SW 1271 (cell line): ENCODE results near the gene PISD.

Source experiments
- DNase-seq, 2 experiments: peaks; one replicate each; lab custom pipeline; 2025; lab: John Stamatoyannopoulos, UW

Gene PISD

DNA sequence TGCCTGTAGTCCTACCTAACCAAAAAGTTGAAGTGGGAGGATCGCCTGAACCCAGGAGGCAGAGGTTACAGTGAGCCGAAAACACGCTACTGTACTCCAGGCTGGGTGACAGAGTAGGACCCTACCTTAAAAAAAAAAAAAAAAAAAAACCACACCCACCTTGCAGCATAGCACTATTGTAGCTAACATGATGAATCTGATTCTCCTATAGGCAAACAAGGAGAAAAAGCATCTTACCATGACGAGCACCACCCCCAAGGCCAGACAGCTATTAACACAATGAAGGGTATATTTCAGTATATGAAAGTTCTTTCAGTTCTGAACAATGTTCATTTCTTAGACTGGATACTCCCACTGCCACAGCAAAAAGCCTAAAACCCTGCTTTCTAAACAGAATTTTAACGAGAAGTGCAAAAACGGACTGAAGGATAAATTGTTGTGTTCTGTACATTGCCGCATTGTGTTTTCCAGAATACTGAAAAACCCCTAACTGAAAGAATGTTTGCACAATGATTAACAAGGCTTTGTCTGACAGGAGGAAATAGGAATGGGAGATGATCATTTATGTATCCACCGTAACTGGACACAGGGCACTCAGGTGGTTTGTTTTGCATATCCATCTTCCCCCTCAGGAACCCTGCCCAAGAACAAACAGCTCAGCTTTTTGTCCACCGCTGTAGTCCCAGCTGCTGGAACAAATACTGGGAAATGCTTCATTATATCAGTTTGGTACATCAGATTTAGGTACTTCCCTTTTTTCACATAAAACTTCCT is 8.9 kb downstream of the PISD start:
- DNase-seq, result no peak

GRCh38 chr22:31652088-31652487 is 9.9 kb downstream of the PISD start:
- no peak for DNase-seq

- no peak for DNase-seq
Measured at GRCh38 chr22:31651664-31652063, 10.4 kb downstream of the PISD start.

DNA sequence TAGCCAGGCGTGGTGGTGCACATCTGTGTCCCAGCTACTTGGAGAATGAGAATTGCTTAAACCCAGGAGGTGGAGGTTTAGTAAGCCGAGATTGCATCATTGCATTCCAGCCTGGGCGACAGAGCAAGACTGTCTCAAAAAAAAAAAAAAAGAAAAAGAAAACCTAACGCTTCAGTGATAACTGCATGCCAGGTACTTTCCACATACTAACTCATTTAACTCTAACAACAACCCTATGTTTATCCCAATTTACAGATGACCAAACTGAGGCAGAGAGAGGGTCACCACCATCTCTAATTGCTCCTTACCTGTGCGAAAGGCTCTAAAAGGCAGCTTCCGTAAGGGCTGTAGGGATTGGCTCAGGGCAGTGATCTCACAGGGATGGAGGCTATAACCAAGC is 11.6 kb downstream of the PISD start:
- peak in 1 of 2 experiments; percentile 46 for DNase-seq

GRCh38 chr22:31647523-31648320 is 14.3 kb downstream of the PISD start:
- no peak for DNase-seq

- DNase-seq, result no peak
Measured at GRCh38 chr22:31647066-31647465, 14.9 kb downstream of the PISD start.

DNA sequence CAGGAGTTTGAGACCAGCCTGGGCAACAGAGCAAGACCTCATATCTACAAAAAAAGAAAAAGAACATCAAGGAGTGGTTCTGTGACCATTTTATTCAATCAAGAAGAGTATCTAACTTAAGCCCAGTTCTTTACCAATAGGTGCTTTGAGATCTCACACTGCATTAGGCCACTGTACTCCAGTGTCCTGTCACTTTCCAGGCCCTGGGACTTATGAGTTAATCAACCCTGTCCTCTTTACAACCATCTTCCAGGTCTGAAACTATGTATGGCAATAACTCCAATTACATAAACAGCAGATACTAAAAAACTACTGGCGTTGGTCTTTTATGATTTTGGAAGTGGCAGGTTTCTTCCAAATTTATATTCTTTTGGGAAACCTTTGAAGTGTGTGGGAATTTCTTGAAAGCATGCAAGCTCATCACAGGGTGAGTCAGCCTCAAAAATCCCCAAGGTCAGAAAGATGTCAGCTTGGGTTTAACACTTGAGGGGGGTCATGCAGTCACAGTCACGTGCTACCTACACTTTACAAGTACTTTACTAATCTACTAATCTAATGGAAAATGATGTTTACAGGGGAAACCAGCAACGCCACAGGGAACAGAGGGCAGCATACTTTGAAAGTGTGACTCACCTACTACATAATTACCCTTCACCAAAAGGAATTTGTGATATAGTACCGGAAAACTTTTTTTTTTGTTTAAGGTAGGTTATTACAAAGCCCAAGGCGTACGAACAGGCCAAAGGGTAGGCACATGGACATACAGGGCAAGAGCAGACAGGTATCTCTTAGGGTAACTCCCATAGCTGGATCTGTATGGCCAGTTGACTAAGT is 15.6 kb downstream of the PISD start:
- DNase-seq, result peak; percentile 53 to 96

DNA sequence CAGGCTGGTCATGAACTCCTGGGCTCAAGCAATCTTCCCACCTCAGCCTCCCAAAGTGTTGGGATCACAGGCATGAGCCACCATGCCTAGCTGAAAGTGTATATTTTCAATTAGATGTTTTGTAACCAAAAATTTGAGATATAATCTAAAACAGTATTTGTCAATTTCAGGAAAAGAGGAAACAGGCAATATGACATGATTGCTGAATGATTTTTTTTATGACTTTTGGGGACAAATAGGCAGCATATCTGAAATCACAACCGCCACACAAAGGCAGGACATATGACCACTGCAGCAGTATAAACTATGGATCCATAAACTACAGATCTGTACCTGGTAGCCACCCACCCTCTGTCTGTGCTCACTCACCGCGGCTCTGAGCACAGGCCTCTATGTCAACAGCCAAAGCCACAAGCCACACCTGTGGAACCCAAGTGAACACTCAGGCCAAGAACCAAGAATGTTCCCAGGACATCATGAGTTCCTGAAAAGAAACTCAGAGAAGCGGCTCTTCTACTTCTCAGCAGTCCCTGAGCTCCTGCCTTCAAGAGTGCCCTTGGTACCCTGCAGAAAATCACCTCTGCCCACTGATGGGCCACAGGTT is 22.5 kb downstream of the PISD start:
- DNase-seq, result no peak

DNA sequence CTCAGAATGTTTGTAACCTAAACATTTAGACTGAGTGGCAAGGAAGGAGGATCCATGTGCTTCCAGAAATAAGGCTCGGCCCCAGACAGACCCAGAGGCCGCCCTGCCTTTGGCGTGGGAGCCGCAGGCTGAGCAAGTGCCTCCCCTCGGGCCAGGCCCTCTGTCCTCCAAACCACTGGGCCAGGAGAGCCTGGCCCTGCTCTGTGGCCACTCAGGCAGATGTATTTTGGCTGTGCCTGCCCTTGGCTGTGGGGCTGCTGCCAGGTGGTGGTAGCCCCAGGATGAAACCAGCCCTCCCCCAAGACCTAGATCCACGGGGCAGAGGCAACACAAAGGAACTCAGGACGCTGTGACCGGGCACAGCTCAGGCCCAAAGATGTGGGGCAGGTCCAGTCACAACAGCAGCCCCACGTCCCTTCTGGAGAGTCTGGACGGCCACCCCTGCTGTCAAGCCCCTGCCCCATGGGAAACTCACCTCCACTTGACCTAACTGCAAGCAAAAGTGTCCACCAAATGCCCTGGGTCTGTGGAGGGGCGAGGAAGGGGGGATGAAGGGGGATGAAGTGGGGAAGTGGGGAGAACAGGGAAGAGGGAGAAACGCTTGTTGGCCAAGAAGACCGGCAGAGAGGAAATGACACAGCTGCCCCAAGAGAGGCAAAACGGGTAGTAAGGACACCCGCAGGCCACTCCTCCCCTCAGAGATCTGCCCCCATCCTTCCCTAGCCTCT is 24.0 kb downstream of the PISD start:
- no peak for DNase-seq

DNA sequence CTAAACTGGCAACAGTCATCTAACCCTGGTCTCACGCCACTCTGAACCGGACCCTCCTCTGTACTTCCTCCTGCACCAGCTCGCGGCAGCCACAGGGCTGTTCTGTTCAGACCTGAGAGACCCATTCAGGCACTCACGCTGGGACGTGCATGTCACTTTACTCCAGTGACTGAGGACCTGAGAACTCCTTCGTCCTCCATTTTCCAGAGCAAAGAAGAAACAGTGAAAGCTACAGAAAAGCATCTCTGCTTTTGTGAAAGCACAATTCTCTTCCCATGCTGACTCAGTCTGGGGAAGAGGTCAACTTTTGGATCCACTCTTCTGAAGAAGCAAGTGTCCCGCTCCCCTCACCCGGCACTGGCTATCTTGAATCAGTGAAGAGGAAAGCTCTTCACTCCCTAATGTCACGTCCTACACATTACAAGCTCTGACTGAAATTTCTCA is 24.5 kb downstream of the PISD start:
- no peak for DNase-seq

DNA sequence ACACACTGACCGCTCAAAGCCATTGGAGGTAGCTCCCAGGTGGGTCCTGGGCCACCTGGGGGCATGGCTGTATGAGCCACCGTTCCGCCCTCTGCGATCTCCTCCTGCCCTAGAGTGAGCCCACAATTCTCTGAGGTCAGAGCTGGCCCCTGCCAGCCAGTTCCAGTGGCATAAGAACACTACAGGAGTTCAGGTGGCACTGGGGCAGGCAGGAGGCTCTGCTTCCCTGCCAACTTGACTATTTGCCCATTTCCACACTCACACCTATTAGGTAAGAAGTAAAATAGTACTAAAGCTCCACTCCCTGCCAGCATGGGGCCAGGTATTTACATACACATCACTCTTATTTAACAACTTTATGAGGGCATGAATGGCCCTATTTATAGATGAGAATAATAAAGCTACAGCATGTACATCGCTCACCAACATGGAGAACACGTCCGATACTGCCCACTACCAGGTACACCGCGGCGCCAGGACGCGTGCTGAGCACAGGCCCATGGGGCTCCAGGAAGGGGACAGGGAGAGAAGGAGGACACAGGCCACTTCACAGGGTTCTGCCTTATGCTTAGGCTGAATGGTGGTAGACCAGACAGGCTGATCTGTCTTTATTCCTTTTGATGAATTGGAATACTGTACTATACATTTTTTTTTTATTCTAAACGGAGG is 26.2 kb downstream of the PISD start:
- DNase-seq, result no peak

DNA sequence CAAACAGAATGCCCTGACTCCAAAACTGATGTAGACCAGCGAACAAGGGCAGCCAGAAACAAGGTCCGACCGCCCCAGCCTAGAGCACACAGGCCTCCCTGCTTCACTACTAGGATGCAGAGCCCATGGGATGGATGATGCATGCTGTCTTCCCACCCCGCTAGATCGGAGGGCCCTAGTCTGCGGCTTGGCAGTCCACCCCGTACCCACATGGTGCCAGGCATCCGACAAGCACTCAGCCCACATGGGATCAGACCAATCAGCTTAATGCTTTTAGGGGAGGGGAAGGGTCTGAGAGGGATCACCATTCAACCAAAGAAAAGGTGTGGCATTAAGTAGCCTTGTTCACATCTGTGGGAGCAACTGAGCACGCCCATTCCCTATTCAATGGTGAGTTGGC is 30.6 kb downstream of the PISD start:
- no peak for DNase-seq

DNA sequence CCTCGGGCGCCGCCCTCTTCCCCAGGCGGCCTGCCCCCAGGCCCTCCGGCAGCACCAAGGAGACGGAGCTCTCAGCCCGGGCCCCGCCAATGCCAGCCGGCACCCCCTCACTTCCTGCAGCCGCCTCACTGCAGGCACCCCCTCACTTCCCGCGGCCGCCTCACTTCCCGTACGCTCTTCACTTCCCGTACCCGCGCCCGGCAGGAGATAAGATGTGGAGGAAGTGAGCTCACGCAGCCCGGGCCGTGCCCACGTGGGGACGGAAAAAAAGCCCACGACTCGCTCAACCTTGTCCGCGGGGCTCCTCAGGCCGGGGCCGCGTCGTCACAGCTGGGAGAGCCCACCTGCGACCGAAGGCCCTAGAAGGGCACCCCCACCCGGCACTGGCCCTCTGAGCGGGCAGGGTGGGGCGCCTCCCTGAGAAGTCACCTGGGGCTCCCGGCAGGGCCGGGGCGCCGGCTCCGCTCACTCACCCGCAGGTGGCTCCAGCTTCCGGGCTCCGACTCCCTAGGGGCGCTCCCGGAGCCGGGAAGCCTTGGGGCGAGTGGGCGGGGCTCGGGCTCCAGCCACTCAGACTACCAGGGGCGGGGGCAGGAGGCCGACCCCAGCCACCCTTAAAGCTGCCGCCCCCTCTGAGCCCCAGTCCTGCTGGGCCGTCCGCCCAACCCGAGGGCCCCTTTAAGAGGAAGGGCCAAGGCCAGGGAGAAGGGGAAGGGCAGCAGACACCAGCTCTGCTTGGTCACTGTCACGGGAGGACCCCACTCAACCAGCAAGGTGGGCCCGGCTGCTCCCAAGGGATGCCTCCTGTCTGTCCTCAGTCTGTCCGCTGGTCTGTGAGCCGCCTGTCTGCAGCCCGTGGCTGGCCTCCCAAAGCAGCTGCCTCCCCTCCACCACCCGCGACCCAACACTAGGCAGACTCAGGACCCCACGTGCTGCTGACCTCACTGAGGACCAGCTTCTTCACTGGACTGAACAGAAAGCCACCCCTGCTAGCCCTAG is 31.4 kb downstream of the PISD start:
- peak in 1 of 2 experiments; percentile 46 for DNase-seq

DNA sequence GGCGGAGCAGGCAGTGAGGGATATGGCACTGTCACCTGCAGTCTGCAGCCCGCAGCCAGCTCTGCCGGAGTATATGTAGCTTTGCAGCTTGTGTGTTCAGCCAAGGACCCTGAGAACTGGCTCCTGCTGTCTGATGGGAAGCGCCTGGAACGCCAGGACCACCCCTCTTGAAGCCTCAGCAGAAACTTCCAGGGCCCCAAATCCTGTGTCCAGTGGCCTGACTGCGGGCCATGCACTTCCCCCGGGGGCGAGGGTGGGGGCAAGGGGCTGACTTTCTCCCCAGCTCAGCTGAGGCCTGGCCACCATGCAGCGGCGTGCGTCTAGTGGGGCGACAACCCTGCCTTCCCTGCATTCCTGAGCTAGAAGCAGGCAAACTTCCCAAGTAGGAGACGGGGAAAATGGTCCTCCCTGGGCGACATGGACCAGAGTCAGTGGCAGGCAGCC is 32.3 kb downstream of the PISD start:
- DNase-seq, result no peak

- DNase-seq, result no peak
Measured at GRCh38 chr22:31628969-31629708, 32.9 kb downstream of the PISD start.

DNA sequence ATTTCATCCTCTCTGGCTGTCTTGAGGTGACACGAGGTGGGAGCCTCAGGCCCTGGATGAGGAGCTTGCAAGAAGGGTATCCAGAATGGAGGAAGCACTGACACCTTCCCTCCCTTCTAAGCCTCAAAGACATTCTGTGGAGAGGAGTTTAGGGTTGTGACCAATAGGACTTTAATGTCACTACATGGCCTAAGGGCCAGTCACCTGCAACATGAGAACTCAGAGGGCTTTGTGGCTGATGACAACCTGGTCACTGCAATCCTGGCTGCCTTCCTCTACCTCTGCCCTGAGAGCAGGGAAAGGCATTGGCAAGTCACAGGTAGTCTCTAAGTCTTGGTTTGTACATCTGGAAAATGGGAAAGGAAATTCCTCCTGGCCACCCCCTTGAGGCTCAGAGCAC is 33.7 kb downstream of the PISD start:
- DNase-seq, result no peak

- no peak for DNase-seq
Measured at GRCh38 chr22:31627223-31627731, 34.7 kb downstream of the PISD start.

GRCh38 chr22:31626427-31627150 is 35.4 kb downstream of the PISD start:
- no peak for DNase-seq
